GM10266 (cell line): ENCODE data around the gene PRR33.
A peak's percentile ranks its signal among the peaks of the same experiment; 100 is the strongest.
"Not testable (repeated sequence)": the region's sequence is repeated elsewhere in the genome, so short reads cannot be mapped to it uniquely, and the experiment has no call there.

Source experiments
- DNase-seq: peaks from one replicate; pipeline ENCODE4 v3.0.0; 2012; ENCODE audit errors: extremely low spot score
- CTCF ChIP-seq: IDR thresholded peaks from 2 replicates; pipeline ENCODE4 v1.5.1; 2012; ENCODE audit warnings: mild to moderate bottlenecking, low read depth; ENCODE audit not compliant: control insufficient read depth, insufficient read depth; ENCODE audit errors: missing control alignments

PRR33 gene

GRCh38 chr11:1891831-1892115 is at the start of gene PRR33:
Gene PRR33, minus strand, starts transcription at chr11:1891895. Its CDS starts 1,311 bp downstream, at chr11:1890584.
- no peak for TF ChIP-seq CTCF
- no peak for DNase-seq

GRCh38 chr11:1939788-1940187 is 48.1 kb upstream of the PRR33 start:
- DNase-seq = not testable (repeated sequence)

- TF ChIP-seq CTCF = no peak
- peak; percentile 47 for DNase-seq
These were observed 47.4 kb upstream of the PRR33 start for GRCh38 chr11:1939006-1939625.

GRCh38 chr11:1938343-1939005 is 46.8 kb upstream of the PRR33 start:
- DNase-seq = no peak
- TF ChIP-seq CTCF = no peak

GRCh38 chr11:1937616-1938342 is 46.1 kb upstream of the PRR33 start:
- DNase-seq = no peak
- no peak for TF ChIP-seq CTCF

- TF ChIP-seq CTCF = no peak
- no peak for DNase-seq
These were observed 45.3 kb upstream of the PRR33 start for GRCh38 chr11:1936781-1937615.

GRCh38 chr11:1936072-1936780 is 44.5 kb upstream of the PRR33 start:
- no peak for TF ChIP-seq CTCF
- DNase-seq = no peak
